ENCODE measurements around the gene PCSK1.
A peak's percentile ranks its signal among the peaks of the same experiment; 100 is the strongest.
"Not testable (repeated sequence)": the region's sequence is repeated elsewhere in the genome, so short reads cannot be mapped to it uniquely, and the experiment has no call there.

The PCSK1 gene

GRCh38 chr5:96381526-96381925 lies 51.5 kb downstream of the PCSK1 start:
- in situ Hi-C loops (cut with HindIII; ENCODE audit: low pct_ligation_motif_present, low pct_unique_long_range_greater_than_20kb, low sequenced_read_pairs) = no loop called here
- no peak for DNase-seq

GRCh38 chr5:96379896-96380295 lies 53.2 kb downstream of the PCSK1 start:
- DNase-seq = no peak
- in situ Hi-C loops (cut with HindIII; ENCODE audit: low pct_ligation_motif_present, low pct_unique_long_range_greater_than_20kb, low sequenced_read_pairs) = no loop called here

GRCh38 chr5:96377597-96377996 lies 55.5 kb downstream of the PCSK1 start:
- no peak for DNase-seq
- in situ Hi-C loops (cut with HindIII; ENCODE audit: low pct_ligation_motif_present, low pct_unique_long_range_greater_than_20kb, low sequenced_read_pairs) = no loop called here

GRCh38 chr5:96377167-96377566 lies 55.9 kb downstream of the PCSK1 start:
- DNase-seq = no peak
- in situ Hi-C loops (cut with HindIII; ENCODE audit: low pct_ligation_motif_present, low pct_unique_long_range_greater_than_20kb, low sequenced_read_pairs) = no loop called here

GRCh38 chr5:96374653-96375052 lies 58.4 kb downstream of the PCSK1 start:
- DNase-seq = no peak
- in situ Hi-C loops (cut with HindIII; ENCODE audit: low pct_ligation_motif_present, low pct_unique_long_range_greater_than_20kb, low sequenced_read_pairs) = no loop called here

- no peak for DNase-seq
- in situ Hi-C loops (cut with HindIII; ENCODE audit: low pct_ligation_motif_present, low pct_unique_long_range_greater_than_20kb, low sequenced_read_pairs) = no loop called here
Measured at GRCh38 chr5:96373381-96373733, 59.7 kb downstream of the PCSK1 start.

- no peak for DNase-seq
- in situ Hi-C loops (cut with HindIII; ENCODE audit: low pct_ligation_motif_present, low pct_unique_long_range_greater_than_20kb, low sequenced_read_pairs) = no loop called here
Measured at GRCh38 chr5:96372726-96373380, 60.2 kb downstream of the PCSK1 start.

GRCh38 chr5:96370976-96371375 lies 62.1 kb downstream of the PCSK1 start:
- in situ Hi-C loops (cut with HindIII; ENCODE audit: low pct_ligation_motif_present, low pct_unique_long_range_greater_than_20kb, low sequenced_read_pairs) = no loop called here
- no peak for DNase-seq

GRCh38 chr5:96367337-96367736 lies 65.7 kb downstream of the PCSK1 start:
- in situ Hi-C loops (cut with HindIII; ENCODE audit: low pct_ligation_motif_present, low pct_unique_long_range_greater_than_20kb, low sequenced_read_pairs) = not testable (repeated sequence)

GRCh38 chr5:96354237-96354636 lies 78.8 kb downstream of the PCSK1 start:
- no peak for DNase-seq
- in situ Hi-C loops (cut with HindIII; ENCODE audit: low pct_ligation_motif_present, low pct_unique_long_range_greater_than_20kb, low sequenced_read_pairs) = no loop called here

More at GRCh38 chr5:96367337-96367736, 65.7 kb downstream of the PCSK1 start:
- not testable (repeated sequence) for DNase-seq

GRCh38 chr5:96353220-96353619 lies 79.8 kb downstream of the PCSK1 start:
- no peak for DNase-seq
- in situ Hi-C loops (cut with HindIII; ENCODE audit: low pct_ligation_motif_present, low pct_unique_long_range_greater_than_20kb, low sequenced_read_pairs) = no loop called here

- in situ Hi-C loops (cut with HindIII; ENCODE audit: low pct_ligation_motif_present, low pct_unique_long_range_greater_than_20kb, low sequenced_read_pairs) = no loop called here
Measured at GRCh38 chr5:96350678-96351077, 82.4 kb downstream of the PCSK1 start.

GRCh38 chr5:96348536-96348935 lies 84.5 kb downstream of the PCSK1 start:
- in situ Hi-C loops (cut with HindIII; ENCODE audit: low pct_ligation_motif_present, low pct_unique_long_range_greater_than_20kb, low sequenced_read_pairs) = loop anchor here (25.0 kb wide), 2 partner anchors 261 to 486 kb away; no protein-coding TSS in a partner anchor

More at GRCh38 chr5:96350678-96351077, 82.4 kb downstream of the PCSK1 start:
- DNase-seq = no peak

GRCh38 chr5:96347502-96348292 lies 85.4 kb downstream of the PCSK1 start:
- DNase-seq = no peak
- in situ Hi-C loops (cut with HindIII; ENCODE audit: low pct_ligation_motif_present, low pct_unique_long_range_greater_than_20kb, low sequenced_read_pairs) = loop anchor here (25.0 kb wide), 2 partner anchors 260 to 485 kb away; no protein-coding TSS in a partner anchor

More at GRCh38 chr5:96348536-96348935, 84.5 kb downstream of the PCSK1 start:
- no peak for DNase-seq

- in situ Hi-C loops (cut with HindIII; ENCODE audit: low pct_ligation_motif_present, low pct_unique_long_range_greater_than_20kb, low sequenced_read_pairs) = loop anchor here (25.0 kb wide), 2 partner anchors 258 to 483 kb away; no protein-coding TSS in a partner anchor
- DNase-seq = peak; percentile 59
Measured at GRCh38 chr5:96344678-96345577, 88.1 kb downstream of the PCSK1 start.

- no peak for DNase-seq
- in situ Hi-C loops (cut with HindIII; ENCODE audit: low pct_ligation_motif_present, low pct_unique_long_range_greater_than_20kb, low sequenced_read_pairs) = loop anchor here (25.0 kb wide), 2 partner anchors 256 to 481 kb away; no protein-coding TSS in a partner anchor
Measured at GRCh38 chr5:96343094-96343493, 90.0 kb downstream of the PCSK1 start.

- no peak for DNase-seq
- in situ Hi-C loops (cut with HindIII; ENCODE audit: low pct_ligation_motif_present, low pct_unique_long_range_greater_than_20kb, low sequenced_read_pairs) = loop anchor here (25.0 kb wide), 2 partner anchors 255 to 480 kb away; no protein-coding TSS in a partner anchor
Measured at GRCh38 chr5:96342581-96342980, 90.5 kb downstream of the PCSK1 start.

Data from ACHN (cell line).